Tibial nerve (tissue), 4 donors: ENCODE data around the gene TMEM151B. TPM values are rescaled to one million over a fixed set of nuclear protein-coding genes. Genes with fewer than 3 reads are reported as not detected.
A peak's percentile ranks its signal among the peaks of the same experiment; 100 is the strongest.

Experiments used
- DNase-seq, 2 donors: peaks; one replicate each; pipeline ENCODE4 v3.0.0-alpha.2; 2019; ENCODE audit warnings: low spot score in 2 of 2
- H3K27ac ChIP-seq, 4 donors: fragments of 200-600 bp; sonication (generic) in 3 of 4; one replicate each; pipeline ENCODE4 v1.5.1; 2017 to 2019; ENCODE audit warnings: mild to moderate bottlenecking in 1 of 4
- H3K27me3 ChIP-seq, 2 donors: fragments of 200-600 bp; sonication (generic) in 1 of 2; one replicate each; pipeline versions ENCODE4 v1.5.1 to v1.6.0; 2017 to 2019
- H3K36me3 ChIP-seq, 3 donors: fragments of 200-600 bp; sonication (generic); one replicate each; pipeline ENCODE4 v1.5.1; 2018 to 2019
- H3K4me1 ChIP-seq, 4 donors: fragments of 200-600 bp; sonication (generic) in 3 of 4; one replicate each; pipeline ENCODE4 v1.5.1; 2017 to 2019
- H3K4me3 ChIP-seq, 4 donors: fragments of 200-600 bp; sonication (generic) in 3 of 4; one replicate each; pipeline ENCODE4 v1.5.1; 2017 to 2019; ENCODE audit warnings: mild to moderate bottlenecking in 1 of 4, moderate library complexity in 1 of 4
- H3K9me3 ChIP-seq, 4 donors: fragments of 200-600 bp; sonication (generic) in 3 of 4; one replicate each; pipeline ENCODE4 v1.5.1; 2017 to 2019
- EP300 ChIP-seq, 2 donors: sonication (generic); formaldehyde crosslinking; IDR thresholded peaks; one replicate each; pipeline ENCODE4 v1.6.1; 2017; ENCODE audit warnings: antibody characterized with exemption in 2 of 2, mild to moderate bottlenecking in 1 of 2
- POLR2A ChIP-seq, 2 donors: fragments of 450-650 bp; IDR thresholded peaks; one replicate each; pipeline ENCODE4 v1.6.1; 2017; ENCODE audit warnings: antibody characterized with exemption in 2 of 2, mild to moderate bottlenecking in 2 of 2, moderate library complexity in 2 of 2
- WGBS, 2 donors: methylation state at CpG; one replicate each; pipeline ENCODE4 v1.1.5; 2018; 5-methylcytosine and 5-hydroxymethylcytosine counted together
- total RNA-seq, 4 donors: library from RNA; depleted of rRNA; stranded (reverse); fragments of >200 nt; gene quantifications; one replicate each; pipeline ENCODE4 v1.1.0, GENCODE V29; 2016
- TF ChIP-seq, protein P1 (sequence below), 5 experiments: fragments of 200-600 bp in 3 of 5; fragments of 450-650 bp in 2 of 5; sonication (generic) in 3 of 5; IDR thresholded peaks; one replicate each; pipeline ENCODE4 v1.5.1; 2016 to 2019; ENCODE audit warnings: antibody characterized with exemption in 5 of 5, mild to moderate bottlenecking in 3 of 5, moderate library complexity in 2 of 5

Gene TMEM151B
- total RNA-seq, 4 donors from 2014 or later = 0.42 TPM; not detected in 3

DNA sequence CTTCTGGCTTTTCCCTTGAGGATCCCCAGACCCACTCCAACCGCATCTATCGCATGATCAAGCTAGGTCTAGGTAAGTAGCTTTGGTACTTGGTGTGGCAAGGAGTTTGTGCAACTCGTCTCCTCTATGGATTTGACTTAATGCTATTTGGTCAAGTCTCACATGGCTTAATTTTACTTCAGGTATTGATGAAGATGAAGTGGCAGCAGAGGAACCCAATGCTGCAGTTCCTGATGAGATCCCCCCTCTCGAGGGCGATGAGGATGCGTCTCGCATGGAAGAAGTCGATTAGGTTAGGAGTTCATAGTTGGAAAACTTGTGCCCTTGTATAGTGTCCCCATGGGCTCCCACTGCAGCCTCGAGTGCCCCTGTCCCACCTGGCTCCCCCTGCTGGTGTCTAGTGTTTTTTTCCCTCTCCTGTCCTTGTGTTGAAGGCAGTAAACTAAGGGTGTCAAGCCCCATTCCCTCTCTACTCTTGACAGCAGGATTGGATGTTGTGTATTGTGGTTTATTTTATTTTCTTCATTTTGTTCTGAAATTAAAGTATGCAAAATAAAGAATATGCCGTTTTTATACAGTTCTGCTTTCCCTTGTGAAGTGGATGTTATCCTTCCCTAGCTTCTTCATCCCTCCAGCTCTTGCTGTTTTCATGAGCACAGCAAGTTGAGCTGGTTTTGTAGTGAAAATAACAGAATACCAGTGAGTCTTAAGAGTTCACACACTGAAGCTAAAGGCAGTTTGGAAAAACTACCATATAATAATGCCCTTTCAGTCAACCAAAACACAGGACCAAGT, 16.7 kb upstream of the TMEM151B start:
- Histone ChIP-seq H3K4me1 (peaks cover 0 to 82% (median 25%) of the 10 kb centered on the region in 4 donors), H3K9me3 (no peaks in the 10 kb centered on the region), H3K4me3 (no peak overlapping the region), H3K27ac (peak overlapping the region in 1 of 4 donors; percentile 4), H3K27me3 (no peaks in the 10 kb centered on the region), H3K36me3 (peaks cover 6 to 73% (median 27%) of the 10 kb centered on the region in 3 donors)
- 66 to 70% methylated on average over 10 of the region's 10 CpGs for WGBS, 2 donors
- no peak for TF ChIP-seq EP300 (IDR thresholded peaks at IDR 0.05)
- TF ChIP-seq, protein P1, sequence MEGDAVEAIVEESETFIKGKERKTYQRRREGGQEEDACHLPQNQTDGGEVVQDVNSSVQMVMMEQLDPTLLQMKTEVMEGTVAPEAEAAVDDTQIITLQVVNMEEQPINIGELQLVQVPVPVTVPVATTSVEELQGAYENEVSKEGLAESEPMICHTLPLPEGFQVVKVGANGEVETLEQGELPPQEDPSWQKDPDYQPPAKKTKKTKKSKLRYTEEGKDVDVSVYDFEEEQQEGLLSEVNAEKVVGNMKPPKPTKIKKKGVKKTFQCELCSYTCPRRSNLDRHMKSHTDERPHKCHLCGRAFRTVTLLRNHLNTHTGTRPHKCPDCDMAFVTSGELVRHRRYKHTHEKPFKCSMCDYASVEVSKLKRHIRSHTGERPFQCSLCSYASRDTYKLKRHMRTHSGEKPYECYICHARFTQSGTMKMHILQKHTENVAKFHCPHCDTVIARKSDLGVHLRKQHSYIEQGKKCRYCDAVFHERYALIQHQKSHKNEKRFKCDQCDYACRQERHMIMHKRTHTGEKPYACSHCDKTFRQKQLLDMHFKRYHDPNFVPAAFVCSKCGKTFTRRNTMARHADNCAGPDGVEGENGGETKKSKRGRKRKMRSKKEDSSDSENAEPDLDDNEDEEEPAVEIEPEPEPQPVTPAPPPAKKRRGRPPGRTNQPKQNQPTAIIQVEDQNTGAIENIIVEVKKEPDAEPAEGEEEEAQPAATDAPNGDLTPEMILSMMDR (IDR thresholded peaks at IDR 0.05) = peak in 3 of 5 experiments; percentile 24 to 30 (median 26)
- no peak for DNase-seq

DNA sequence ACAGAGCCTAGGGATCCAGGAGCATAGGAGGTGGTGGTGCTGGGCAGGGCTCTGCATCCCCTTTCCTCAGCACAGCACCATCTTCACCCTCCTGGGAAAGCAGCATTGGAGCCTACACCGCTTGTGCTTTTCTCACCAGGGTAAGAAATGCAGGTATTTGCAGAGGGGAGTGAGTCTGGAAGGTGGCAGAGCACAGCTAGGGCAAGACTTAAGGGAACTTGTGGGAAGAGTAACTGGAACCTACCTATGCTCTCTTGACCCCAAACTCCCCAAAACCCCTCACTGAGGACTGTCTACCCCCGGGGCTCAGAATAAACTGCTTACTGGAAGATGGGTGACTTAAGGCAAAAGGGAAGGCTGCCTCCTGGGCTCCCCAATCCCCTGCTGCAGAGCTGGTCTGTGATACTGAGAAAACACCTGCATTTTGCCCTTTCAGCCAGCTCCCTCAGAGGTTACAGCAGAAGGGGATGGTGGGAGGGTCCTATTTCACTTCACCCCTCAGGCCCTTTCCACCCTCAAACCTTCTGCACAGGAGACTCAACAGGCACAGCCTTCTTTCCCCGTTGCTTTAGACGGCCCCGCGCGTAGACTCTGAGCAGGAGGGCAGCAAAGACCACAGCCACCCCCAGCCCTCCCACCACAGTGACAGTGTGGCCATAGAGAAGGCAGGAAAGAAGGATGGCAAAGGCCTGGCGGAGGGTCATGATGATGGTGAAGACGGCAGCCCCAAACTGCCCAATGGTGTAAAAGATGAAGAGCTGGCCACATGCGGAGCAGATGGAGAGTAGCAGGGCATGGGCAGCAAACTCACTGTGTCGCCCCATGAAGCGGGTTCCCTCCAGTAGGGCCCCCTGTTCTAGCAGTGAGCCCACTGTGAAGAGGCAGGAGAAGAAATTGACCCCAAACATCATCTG, 15.8 kb upstream of the TMEM151B start:
- peak overlapping the region in 1 of 4 donors; percentile 90 for H3K27ac ChIP-seq

DNA sequence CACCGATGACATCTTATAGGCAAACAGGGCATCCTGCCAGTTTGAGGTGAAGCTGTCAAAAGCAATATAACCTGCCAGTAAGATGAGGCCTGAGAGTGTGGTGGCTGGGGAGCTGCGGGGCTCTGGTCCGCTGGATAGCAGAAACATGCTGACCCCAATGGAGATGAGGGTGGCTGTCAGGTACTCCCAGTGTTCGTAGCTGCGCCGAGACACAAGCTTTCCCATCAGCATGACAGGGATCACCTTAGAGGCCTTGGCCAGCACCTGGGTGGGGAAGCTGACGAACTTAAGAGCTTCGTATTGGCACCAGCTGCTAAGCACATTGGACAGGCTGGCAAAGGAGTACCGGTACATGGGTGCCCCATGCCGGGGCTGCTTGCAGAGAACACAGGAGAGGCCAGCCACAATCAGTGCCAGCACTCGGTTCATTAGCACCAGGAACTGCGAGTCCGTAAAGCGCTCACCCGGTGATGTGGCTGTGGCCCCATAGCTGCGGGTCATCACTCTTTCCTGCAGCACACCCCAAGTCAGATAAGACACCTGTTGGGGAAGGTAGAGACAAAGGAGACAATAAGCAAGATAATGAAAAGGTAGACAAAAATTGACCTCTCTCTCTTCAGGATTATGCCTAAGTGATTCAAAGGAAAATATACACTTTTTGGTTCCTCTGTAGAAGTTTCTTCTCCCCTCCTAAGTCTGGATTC, 15.0 kb upstream of the TMEM151B start:
- H3K4me1 ChIP-seq = peaks cover 0 to 64% (median 15%) of the 10 kb centered on the region in 4 donors
- no peaks in the 10 kb centered on the region for H3K9me3 ChIP-seq
- H3K4me3 ChIP-seq = no peak overlapping the region
- peak overlapping the region in 3 of 4 donors; percentile 90 to 99 (median 96) for H3K27ac ChIP-seq
- DNase-seq = no peak
- H3K27me3 ChIP-seq = no peaks in the 10 kb centered on the region
- no peak for TF ChIP-seq POLR2A (IDR thresholded peaks at IDR 0.05)
- TF ChIP-seq, protein P1 (IDR thresholded peaks at IDR 0.05) = no peak
- no peak for TF ChIP-seq EP300 (IDR thresholded peaks at IDR 0.05)
- H3K36me3 ChIP-seq = peaks cover 6 to 75% (median 27%) of the 10 kb centered on the region in 3 donors
- 66 to 75% methylated on average over 14 to 16 of the region's 16 CpGs for WGBS, 2 donors

More for the DNA sequence above, 15.8 kb upstream of the TMEM151B start:
- H3K9me3 ChIP-seq = no peaks in the 10 kb centered on the region
- no peaks in the 10 kb centered on the region for H3K27me3 ChIP-seq
- DNase-seq = no peak
- WGBS, 2 donors = 70 to 71% methylated on average over 12 of the region's 12 CpGs
- no peak overlapping the region for H3K4me3 ChIP-seq
- TF ChIP-seq EP300 (IDR thresholded peaks at IDR 0.05) (no peak), POLR2A (IDR thresholded peaks at IDR 0.05) (no peak)
- TF ChIP-seq, protein P1 (IDR thresholded peaks at IDR 0.05) = no peak
- H3K4me1 ChIP-seq = peaks cover 0 to 72% (median 16%) of the 10 kb centered on the region in 4 donors
- H3K36me3 ChIP-seq = peaks cover 6 to 75% (median 27%) of the 10 kb centered on the region in 3 donors

DNA sequence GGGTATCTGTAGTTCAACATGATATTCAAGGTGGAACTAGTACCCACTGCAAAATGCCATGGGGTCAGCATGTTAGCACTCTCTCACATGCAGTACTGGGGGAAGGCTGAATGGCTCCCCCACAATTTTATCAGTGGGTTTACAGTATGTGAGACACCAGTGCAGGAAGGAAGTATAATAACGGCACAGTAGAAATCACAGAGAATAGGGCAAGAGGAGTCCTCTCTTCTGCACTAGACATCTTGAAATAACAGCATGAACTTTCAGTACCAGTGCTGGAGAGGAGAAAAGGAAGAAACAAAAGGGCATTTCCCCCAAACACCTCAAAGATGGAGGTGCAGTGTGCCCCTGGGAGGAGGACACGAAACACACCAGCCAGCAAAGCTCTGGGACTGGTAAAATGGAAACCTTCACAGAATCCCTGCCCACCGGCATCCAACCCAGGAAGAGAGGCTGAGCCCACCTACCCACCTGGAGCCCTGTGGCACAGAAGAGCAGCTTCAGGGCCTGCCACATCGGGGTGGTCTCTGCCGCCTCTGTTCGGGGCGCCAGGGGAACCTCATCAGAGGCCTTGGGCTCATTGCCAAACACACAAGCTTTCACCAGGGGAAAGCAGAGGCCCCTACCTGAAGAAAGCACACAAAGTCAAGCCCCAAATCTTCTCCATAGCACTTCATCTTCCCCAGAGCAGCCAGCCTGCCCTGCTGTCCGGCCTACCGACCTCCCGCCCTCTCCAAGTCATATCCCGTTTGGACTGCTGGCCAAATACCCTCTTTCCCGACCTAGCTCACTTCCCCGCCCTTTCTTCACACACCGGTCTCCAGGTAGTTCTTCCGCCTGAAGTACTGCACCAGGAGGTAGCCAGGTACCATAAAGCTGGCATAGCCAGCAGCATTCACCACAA, 14.1 kb upstream of the TMEM151B start:
- peak overlapping the region; percentile 88 to 99 (median 93) for H3K27ac ChIP-seq
- H3K27me3 ChIP-seq = no peaks in the 10 kb centered on the region
- peaks cover 0 to 55% (median 15%) of the 10 kb centered on the region in 4 donors for H3K4me1 ChIP-seq
- WGBS, 2 donors = 13 to 18% methylated on average over 15 of the region's 15 CpGs
- no peaks in the 10 kb centered on the region for H3K9me3 ChIP-seq
- peak overlapping the region; percentile 62 to 98 (median 82) for H3K4me3 ChIP-seq
- peaks cover 3 to 68% (median 27%) of the 10 kb centered on the region in 3 donors for H3K36me3 ChIP-seq
- no peak for DNase-seq
- no peak for TF ChIP-seq EP300 (IDR thresholded peaks at IDR 0.05)
